Liver (tissue), 9 donors: ENCODE results near the gene UNG. TPM values are rescaled to one million over a fixed set of nuclear protein-coding genes. Genes with fewer than 3 reads are reported as not detected.
A peak's percentile ranks its signal among the peaks of the same experiment; 100 is the strongest.

ENCODE experiments used
- DNase-seq: peaks from one replicate; pipeline ENCODE4 v3.0.0-alpha.2; 2017; ENCODE audit warnings: low spot score
- H3K27ac ChIP-seq, 2 donors: one replicate each; pipeline ENCODE4 v1.7.0; 2013; ENCODE audit warnings: inconsistent platforms in 2 of 2, low read length in 2 of 2, control low read depth in 1 of 2, low read depth in 1 of 2, mild to moderate bottlenecking in 1 of 2
- H3K27me3 ChIP-seq, 4 donors: one replicate each; pipeline versions ENCODE4 v1.6.1 to v1.7.0; 2013; ENCODE audit warnings: low read length in 3 of 4, inconsistent platforms in 1 of 4, mild to moderate bottlenecking in 1 of 4, moderate library complexity in 1 of 4; ENCODE audit not compliant: control insufficient read depth in 4 of 4, insufficient read depth in 4 of 4
- H3K36me3 ChIP-seq, 4 donors: one replicate each; pipeline versions ENCODE4 v1.6.1 to v1.7.0; 2013; ENCODE audit warnings: low read length in 3 of 4, mild to moderate bottlenecking in 3 of 4, low read depth in 1 of 4, moderate library complexity in 1 of 4; ENCODE audit not compliant: control insufficient read depth in 4 of 4, insufficient read depth in 3 of 4
- H3K4me1 ChIP-seq, 4 donors: one replicate each; pipeline versions ENCODE4 v1.6.1 to v1.7.0; 2013; ENCODE audit warnings: low read length in 3 of 4, mild to moderate bottlenecking in 3 of 4, moderate library complexity in 1 of 4; ENCODE audit not compliant: control insufficient read depth in 4 of 4, insufficient read depth in 4 of 4
- H3K4me3 ChIP-seq, 3 donors: one replicate each; pipeline versions ENCODE4 v1.6.1 to v1.7.0; 2013; ENCODE audit warnings: low read length in 3 of 3, control low read depth in 1 of 3, low read depth in 1 of 3, mild to moderate bottlenecking in 1 of 3
- H3K9ac ChIP-seq, 2 donors: one replicate each; pipeline ENCODE4 v1.7.0; 2013; ENCODE audit warnings: low read length in 2 of 2, mild to moderate bottlenecking in 2 of 2, moderate library complexity in 2 of 2, control low read depth in 1 of 2, low read depth in 1 of 2
- H3K9me3 ChIP-seq, 4 donors: one replicate each; pipeline versions ENCODE4 v1.6.1 to v1.7.0; 2013; ENCODE audit warnings: low read length in 3 of 4; ENCODE audit not compliant: control insufficient read depth in 4 of 4
- ATF3 ChIP-seq: IDR thresholded peaks from 2 replicates; pipeline ENCODE4 v1.6.1; 2016; ENCODE audit warnings: antibody characterized with exemption
- CTCF ChIP-seq: fragments of 150-350 bp; IDR thresholded peaks from 2 replicates; pipeline ENCODE4 v1.5.1; 2017; ENCODE audit warnings: improper control_type of control experiment, low read depth, low read length; ENCODE audit not compliant: missing input control
- EGR1 ChIP-seq, 2 donors: IDR thresholded peaks; 2 replicates each; pipeline ENCODE4 v1.6.1; 2016 to 2018; ENCODE audit warnings: antibody characterized with exemption in 2 of 2, low read depth in 2 of 2
- FOXA1 ChIP-seq: IDR thresholded peaks from 2 replicates; pipeline ENCODE4 v1.6.1; 2016; ENCODE audit warnings: antibody characterized with exemption
- FOXA2 ChIP-seq: IDR thresholded peaks from 2 replicates; pipeline ENCODE4 v1.6.1; 2016; ENCODE audit warnings: antibody characterized with exemption
- GABPA ChIP-seq, 2 donors: IDR thresholded peaks in 1 of 2; conservative IDR thresholded peaks in 1 of 2; 2 replicates each; pipeline ENCODE4 v1.6.1; 2016; ENCODE audit warnings: antibody characterized with exemption in 2 of 2, mild to moderate bottlenecking in 1 of 2, moderate library complexity in 1 of 2
- HNF4A ChIP-seq, 2 donors: conservative IDR thresholded peaks; 2 replicates each; pipeline ENCODE4 v1.6.1; 2016; ENCODE audit warnings: antibody characterized with exemption in 2 of 2, mild to moderate bottlenecking in 2 of 2
- HNF4G ChIP-seq: IDR thresholded peaks from 2 replicates; pipeline ENCODE4 v1.6.1; 2016; ENCODE audit warnings: antibody characterized with exemption
- JUND ChIP-seq, 2 donors: IDR thresholded peaks; 2 replicates each; pipeline ENCODE4 v1.6.1; 2016; ENCODE audit warnings: antibody characterized with exemption in 2 of 2
- MAX ChIP-seq: IDR thresholded peaks from 2 replicates; pipeline ENCODE4 v1.6.1; 2016; ENCODE audit warnings: antibody characterized with exemption
- NR2F2 ChIP-seq: IDR thresholded peaks from 2 replicates; pipeline ENCODE4 v1.6.1; 2016; ENCODE audit warnings: antibody characterized with exemption
- RAD21 ChIP-seq, 2 donors: IDR thresholded peaks; 2 replicates each; pipeline ENCODE4 v1.6.1; 2016; ENCODE audit warnings: antibody characterized with exemption in 2 of 2, mild to moderate bottlenecking in 2 of 2
- RXRA ChIP-seq, 2 donors: IDR thresholded peaks; 2 replicates each; pipeline ENCODE4 v1.6.1; 2017 to 2018; ENCODE audit warnings: antibody characterized with exemption in 2 of 2, mild to moderate bottlenecking in 1 of 2
- SP1 ChIP-seq: IDR thresholded peaks from 2 replicates; pipeline ENCODE4 v1.6.1; 2018; ENCODE audit warnings: antibody characterized with exemption, mild to moderate bottlenecking
- TAF1 ChIP-seq: conservative IDR thresholded peaks from 2 replicates; pipeline ENCODE4 v1.6.1; 2016; ENCODE audit warnings: antibody characterized with exemption, mild to moderate bottlenecking
- YY1 ChIP-seq: IDR thresholded peaks from 2 replicates; pipeline ENCODE4 v1.6.1; 2016; ENCODE audit warnings: antibody characterized with exemption, mild to moderate bottlenecking
- WGBS: extraction: QIAGEN DNeasy Blood & Tissue Kit; methylation state at CpG from one replicate; pipeline ENCODE4 v1.1.7; 2013; 5-methylcytosine and 5-hydroxymethylcytosine counted together
- polyA plus RNA-seq, 2 donors: library from polyadenylated mRNA; stranded (reverse) in 1 of 2; unstranded in 1 of 2; fragments of 200-250 nt in 1 of 2; fragments of >200 nt in 1 of 2; fragmentation: Nextera tagmentation in 1 of 2; extraction: Ambion mirVana in 1 of 2; gene quantifications; one replicate each; pipeline versions ENCODE4 v1.2.1 to v1.2.3, GENCODE V29; 2013 to 2015
- total RNA-seq, 2 donors: library from RNA; depleted of rRNA; stranded (reverse); fragments of >200 nt; gene quantifications; one replicate each; pipeline ENCODE4 v1.2.3, GENCODE V29; 2014
- TF ChIP-seq, protein P1 (sequence below): IDR thresholded peaks from 2 replicates; pipeline ENCODE4 v1.6.1; 2016; ENCODE audit warnings: antibody characterized with exemption
- TF ChIP-seq, protein P2 (sequence below): IDR thresholded peaks from 2 replicates; pipeline ENCODE4 v1.6.1; 2016; ENCODE audit warnings: antibody characterized with exemption, mild to moderate bottlenecking
- donor health status: healthy.
- donor health status: healthy.
- donor health status: healthy.
- donor health status: healthy.
- donor health status: healthy.

Gene UNG
- total and polyA plus RNA-seq, 4 donors = 9.4 to 22.1 (median 14.9) TPM

DNA sequence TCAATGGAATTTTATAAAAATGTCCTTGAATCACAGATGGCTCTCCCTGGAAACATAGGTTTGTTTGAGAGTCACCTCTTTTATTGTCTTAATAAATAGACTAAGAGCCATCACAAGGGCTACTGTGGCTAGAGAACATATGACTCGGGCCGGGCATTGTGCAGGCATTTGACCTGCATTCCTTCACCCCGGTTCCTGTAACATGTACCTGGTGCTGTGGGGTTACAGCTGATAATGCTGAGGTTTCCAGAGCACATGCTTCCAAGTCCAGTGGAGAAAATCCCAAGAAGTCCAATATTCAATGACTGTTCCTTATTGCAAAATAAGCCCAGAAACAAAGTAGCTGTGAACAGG lies 18.0 kb downstream of the UNG start (continued):
- TF ChIP-seq RXRA (IDR thresholded peaks at IDR 0.05) (no peak), ATF3 (no peak), GABPA (IDR thresholded peaks at IDR 0.05 in 1 of 2, conservative IDR thresholded peaks at IDR 0.05 in 1 of 2) (no peak)
- TF ChIP-seq, protein P1, sequence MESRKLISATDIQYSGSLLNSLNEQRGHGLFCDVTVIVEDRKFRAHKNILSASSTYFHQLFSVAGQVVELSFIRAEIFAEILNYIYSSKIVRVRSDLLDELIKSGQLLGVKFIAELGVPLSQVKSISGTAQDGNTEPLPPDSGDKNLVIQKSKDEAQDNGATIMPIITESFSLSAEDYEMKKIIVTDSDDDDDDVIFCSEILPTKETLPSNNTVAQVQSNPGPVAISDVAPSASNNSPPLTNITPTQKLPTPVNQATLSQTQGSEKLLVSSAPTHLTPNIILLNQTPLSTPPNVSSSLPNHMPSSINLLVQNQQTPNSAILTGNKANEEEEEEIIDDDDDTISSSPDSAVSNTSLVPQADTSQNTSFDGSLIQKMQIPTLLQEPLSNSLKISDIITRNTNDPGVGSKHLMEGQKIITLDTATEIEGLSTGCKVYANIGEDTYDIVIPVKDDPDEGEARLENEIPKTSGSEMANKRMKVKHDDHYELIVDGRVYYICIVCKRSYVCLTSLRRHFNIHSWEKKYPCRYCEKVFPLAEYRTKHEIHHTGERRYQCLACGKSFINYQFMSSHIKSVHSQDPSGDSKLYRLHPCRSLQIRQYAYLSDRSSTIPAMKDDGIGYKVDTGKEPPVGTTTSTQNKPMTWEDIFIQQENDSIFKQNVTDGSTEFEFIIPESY = no peak

- H3K4me3 ChIP-seq = peak within 1 kb of the TSS in 1 of 3 donors; percentile 18
- WGBS = 20% methylated on average over 14 of the region's 14 CpGs
- peaks cover 15 to 80% (median 70%) of the 10 kb centered on the region in 4 donors for H3K4me1 ChIP-seq
- H3K9me3 ChIP-seq = no peaks in the 10 kb centered on the region
- H3K27ac ChIP-seq = peak within 1 kb of the TSS; percentile 78 to 85
- no peaks in the 10 kb centered on the region for H3K36me3 ChIP-seq
- H3K27me3 ChIP-seq = no peaks in the 10 kb centered on the region
- TF ChIP-seq TAF1 = peak; percentile 82
- peak; percentile 33 for TF ChIP-seq ATF3
- no peak for TF ChIP-seq CTCF
- TF ChIP-seq HNF4A (conservative IDR thresholded peaks at IDR 0.05) = peak; percentile 74 to 79
- peak; percentile 88 for TF ChIP-seq MAX
- TF ChIP-seq RAD21 (IDR thresholded peaks at IDR 0.05) = peak; percentile 47 to 58
- peak; percentile 99 for TF ChIP-seq SP1
- peak; percentile 16 for TF ChIP-seq FOXA1
- TF ChIP-seq NR2F2 = peak; percentile 83
- TF ChIP-seq GABPA (IDR thresholded peaks at IDR 0.05 in 1 of 2, conservative IDR thresholded peaks at IDR 0.05 in 1 of 2) = peak in 1 of 2 donors; percentile 23
- TF ChIP-seq, protein P1 = peak; percentile 68
- TF ChIP-seq EGR1 (IDR thresholded peaks at IDR 0.05; ENCODE audit: low read depth in 2 of 2) = no peak
- TF ChIP-seq YY1 = peak; percentile 82
- TF ChIP-seq, protein P2, sequence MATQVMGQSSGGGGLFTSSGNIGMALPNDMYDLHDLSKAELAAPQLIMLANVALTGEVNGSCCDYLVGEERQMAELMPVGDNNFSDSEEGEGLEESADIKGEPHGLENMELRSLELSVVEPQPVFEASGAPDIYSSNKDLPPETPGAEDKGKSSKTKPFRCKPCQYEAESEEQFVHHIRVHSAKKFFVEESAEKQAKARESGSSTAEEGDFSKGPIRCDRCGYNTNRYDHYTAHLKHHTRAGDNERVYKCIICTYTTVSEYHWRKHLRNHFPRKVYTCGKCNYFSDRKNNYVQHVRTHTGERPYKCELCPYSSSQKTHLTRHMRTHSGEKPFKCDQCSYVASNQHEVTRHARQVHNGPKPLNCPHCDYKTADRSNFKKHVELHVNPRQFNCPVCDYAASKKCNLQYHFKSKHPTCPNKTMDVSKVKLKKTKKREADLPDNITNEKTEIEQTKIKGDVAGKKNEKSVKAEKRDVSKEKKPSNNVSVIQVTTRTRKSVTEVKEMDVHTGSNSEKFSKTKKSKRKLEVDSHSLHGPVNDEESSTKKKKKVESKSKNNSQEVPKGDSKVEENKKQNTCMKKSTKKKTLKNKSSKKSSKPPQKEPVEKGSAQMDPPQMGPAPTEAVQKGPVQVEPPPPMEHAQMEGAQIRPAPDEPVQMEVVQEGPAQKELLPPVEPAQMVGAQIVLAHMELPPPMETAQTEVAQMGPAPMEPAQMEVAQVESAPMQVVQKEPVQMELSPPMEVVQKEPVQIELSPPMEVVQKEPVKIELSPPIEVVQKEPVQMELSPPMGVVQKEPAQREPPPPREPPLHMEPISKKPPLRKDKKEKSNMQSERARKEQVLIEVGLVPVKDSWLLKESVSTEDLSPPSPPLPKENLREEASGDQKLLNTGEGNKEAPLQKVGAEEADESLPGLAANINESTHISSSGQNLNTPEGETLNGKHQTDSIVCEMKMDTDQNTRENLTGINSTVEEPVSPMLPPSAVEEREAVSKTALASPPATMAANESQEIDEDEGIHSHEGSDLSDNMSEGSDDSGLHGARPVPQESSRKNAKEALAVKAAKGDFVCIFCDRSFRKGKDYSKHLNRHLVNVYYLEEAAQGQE = peak; percentile 90
- TF ChIP-seq HNF4G = peak; percentile 70
- peak; percentile 10 for TF ChIP-seq FOXA2
- TF ChIP-seq RXRA (IDR thresholded peaks at IDR 0.05) = peak; percentile 90 to 97
- peak; percentile 8 to 33 for TF ChIP-seq JUND (IDR thresholded peaks at IDR 0.05)
- DNase-seq = peak; percentile 53
- peak within 1 kb of the TSS in 1 of 2 donors; percentile 47 for H3K9ac ChIP-seq
Measured at GRCh38 chr12:109115758-109116610, 18.6 kb downstream of the UNG start, which contains the start of gene ACACB. ACACB (plus strand) TSS chr12:109116587; CDS start chr12:109139406, 22,819 bp downstream.
